Measurements from ENCODE around the gene AKAP10.

DNA sequence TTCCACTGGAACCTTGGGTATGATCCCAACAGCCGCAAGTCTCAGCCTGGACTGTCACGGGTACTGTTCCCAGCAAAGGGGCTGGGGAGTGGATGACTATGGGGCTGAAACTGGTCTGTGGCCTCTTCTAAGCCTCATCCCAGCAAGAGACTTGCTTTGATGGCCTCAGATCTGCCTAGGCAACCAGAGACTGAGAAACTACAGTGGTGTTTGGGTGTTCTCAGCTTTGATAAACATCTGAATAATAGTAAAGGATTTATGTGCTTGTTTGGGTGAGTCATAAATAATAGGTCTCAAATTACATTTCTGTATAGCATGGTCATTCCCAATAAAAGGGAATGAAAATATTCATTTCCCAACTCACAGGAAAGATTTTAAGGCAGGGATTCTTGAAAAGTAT lies 79.7 kb downstream of the AKAP10 start:
- TF ChIP-seq, protein P1, sequence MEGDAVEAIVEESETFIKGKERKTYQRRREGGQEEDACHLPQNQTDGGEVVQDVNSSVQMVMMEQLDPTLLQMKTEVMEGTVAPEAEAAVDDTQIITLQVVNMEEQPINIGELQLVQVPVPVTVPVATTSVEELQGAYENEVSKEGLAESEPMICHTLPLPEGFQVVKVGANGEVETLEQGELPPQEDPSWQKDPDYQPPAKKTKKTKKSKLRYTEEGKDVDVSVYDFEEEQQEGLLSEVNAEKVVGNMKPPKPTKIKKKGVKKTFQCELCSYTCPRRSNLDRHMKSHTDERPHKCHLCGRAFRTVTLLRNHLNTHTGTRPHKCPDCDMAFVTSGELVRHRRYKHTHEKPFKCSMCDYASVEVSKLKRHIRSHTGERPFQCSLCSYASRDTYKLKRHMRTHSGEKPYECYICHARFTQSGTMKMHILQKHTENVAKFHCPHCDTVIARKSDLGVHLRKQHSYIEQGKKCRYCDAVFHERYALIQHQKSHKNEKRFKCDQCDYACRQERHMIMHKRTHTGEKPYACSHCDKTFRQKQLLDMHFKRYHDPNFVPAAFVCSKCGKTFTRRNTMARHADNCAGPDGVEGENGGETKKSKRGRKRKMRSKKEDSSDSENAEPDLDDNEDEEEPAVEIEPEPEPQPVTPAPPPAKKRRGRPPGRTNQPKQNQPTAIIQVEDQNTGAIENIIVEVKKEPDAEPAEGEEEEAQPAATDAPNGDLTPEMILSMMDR (conservative IDR thresholded peaks at IDR 0.05; ENCODE audit: low read depth, low read length) = no peak
- TF ChIP-seq EZH2 (IDR thresholded peaks at IDR 0.05; ENCODE audit: borderline replicate concordance, low read depth, low read length, poor library complexity, severe bottlenecking) = no peak
